Measurements from ENCODE around the gene PSMA5. TPM values are rescaled to one million over a fixed set of nuclear protein-coding genes. Genes with fewer than 3 reads are reported as not detected.

The PSMA5 gene
- total RNA-seq, 1 experiment from 2014 or later = 133 TPM

DNA sequence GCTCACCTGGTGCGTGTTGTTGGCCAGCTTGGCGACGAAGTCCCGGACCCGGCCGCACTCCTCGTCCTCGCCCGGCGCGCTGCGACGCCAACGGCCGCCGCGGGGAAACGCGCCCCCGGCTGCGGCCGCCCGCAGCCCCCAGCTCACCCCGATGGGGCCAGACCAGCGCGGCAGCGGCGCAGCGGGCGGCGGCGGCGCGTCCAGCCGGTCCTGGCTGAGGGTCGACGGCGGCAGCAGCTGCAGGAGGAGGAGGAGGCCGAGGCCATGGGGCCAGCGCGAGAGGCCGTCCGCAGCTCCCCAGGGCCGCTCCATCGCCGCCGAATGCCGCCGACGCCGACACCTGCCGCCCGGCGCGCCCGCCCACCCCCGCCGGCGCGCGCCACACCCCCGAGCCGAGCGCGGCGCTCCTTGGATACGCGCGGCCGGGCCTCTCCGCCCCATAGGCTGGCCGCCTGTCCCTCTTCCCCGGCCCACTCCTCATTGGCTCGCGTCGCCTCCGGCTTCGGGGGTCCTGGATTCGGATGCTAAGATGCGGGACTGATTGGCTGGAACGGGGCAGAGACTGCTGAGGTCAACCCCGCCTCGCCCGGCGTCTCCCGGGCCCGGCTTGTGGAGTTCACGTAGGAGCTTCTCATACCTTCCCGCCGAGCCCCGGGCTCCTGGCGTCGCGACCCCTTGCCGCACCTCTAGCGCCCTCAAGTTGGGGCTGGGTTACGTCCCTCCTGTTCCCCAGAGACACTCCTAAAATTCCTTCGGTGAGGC is 28.5 kb downstream of the PSMA5 start, which contains the start of gene SORT1:
TSS of gene SORT1 (minus strand) at position 338 of the 762 bp plus-strand sequence. CDS start at position 312, 26 bp downstream.
- no CpG with 5 or more reads among the region's 98 CpGs for WGBS (ENCODE audit: extremely low coverage, insufficient read length, low lambda C conversion rate)
- H2BK12ac ChIP-seq (ENCODE audit: insufficient read length, low read depth, low read length) = no peak within 1 kb of the TSS
- H3K56ac ChIP-seq (ENCODE audit: insufficient read length, low read depth, low read length) = no peak within 1 kb of the TSS
- no peak within 1 kb of the TSS for H3T11ph ChIP-seq (ENCODE audit: low read length)
- H4K8ac ChIP-seq (replicated peaks; ENCODE audit: insufficient read length, low read depth, low read length) = no peak within 1 kb of the TSS
- no peaks in the 10 kb centered on the region for H3K27me3 Mint-ChIP-seq (ENCODE audit: low read depth)
- DNase-seq = peak; percentile 99
- peak within 1 kb of the TSS; percentile 54 for H3K27ac ChIP-seq (ENCODE audit: insufficient read length, low read depth, low read length)
- H3K4me1 ChIP-seq (ENCODE audit: insufficient read depth, low read length) = peaks cover 2% of the 10 kb centered on the region; the same call in 1 of the 2 replicates
- H2BK15ac ChIP-seq (ENCODE audit: low read depth, low read length) = no peak within 1 kb of the TSS
- H4K5ac ChIP-seq (ENCODE audit: insufficient read length, low read depth, low read length) = no peak within 1 kb of the TSS
- no peak within 1 kb of the TSS for H2AK5ac ChIP-seq (ENCODE audit: insufficient read length, low read length)
- H3K23ac ChIP-seq (ENCODE audit: insufficient read length, low read depth, low read length) = no peak within 1 kb of the TSS
- peaks cover 9% of the 10 kb centered on the region for H3K79me1 ChIP-seq (ENCODE audit: insufficient read depth, low read depth, low read length, poor library complexity, severe bottlenecking)
- peak within 1 kb of the TSS; percentile 75 for H3K9ac ChIP-seq (ENCODE audit: extremely low read depth, insufficient read length, low read length)
- no peak within 1 kb of the TSS for H2BK120ac ChIP-seq (ENCODE audit: low read depth, low read length, poor library complexity, severe bottlenecking)
- H3K14ac ChIP-seq (ENCODE audit: insufficient read depth, low read length) = peak within 1 kb of the TSS; percentile 62
- peak within 1 kb of the TSS; percentile 92 to 97 for H3K4me3 Mint-ChIP-seq
- H3K79me2 ChIP-seq (ENCODE audit: insufficient read depth, low read length) = peaks cover 5% of the 10 kb centered on the region; the same call in 1 of the 2 replicates
- H3K4ac ChIP-seq (ENCODE audit: low read depth, low read length) = no peak within 1 kb of the TSS
- no peak within 1 kb of the TSS for H4K91ac ChIP-seq (ENCODE audit: insufficient read length, low read depth, low read length)
- H3K9me3 Mint-ChIP-seq = no peaks in the 10 kb centered on the region
- peaks cover 17% of the 10 kb centered on the region for H3K23me2 ChIP-seq (ENCODE audit: insufficient read length, low read depth, low read length, poor library complexity, severe bottlenecking)
- no peak within 1 kb of the TSS for H2BK5ac ChIP-seq (ENCODE audit: insufficient read length, low read length)
- H3K27ac Mint-ChIP-seq = peak within 1 kb of the TSS; percentile 94 to 97 (median 95)
- H4K20me1 ChIP-seq (ENCODE audit: control insufficient read depth, insufficient read depth, insufficient read length) = no peaks in the 10 kb centered on the region
- H2AFZ ChIP-seq (ENCODE audit: low read length) = peak within 1 kb of the TSS; percentile 1
- no peak within 1 kb of the TSS for H2BK20ac ChIP-seq (ENCODE audit: low read depth, low read length, poor library complexity, severe bottlenecking)
- no peaks in the 10 kb centered on the region for H3K27me3 ChIP-seq (ENCODE audit: insufficient read depth, low read length)
- TF ChIP-seq, protein P1, sequence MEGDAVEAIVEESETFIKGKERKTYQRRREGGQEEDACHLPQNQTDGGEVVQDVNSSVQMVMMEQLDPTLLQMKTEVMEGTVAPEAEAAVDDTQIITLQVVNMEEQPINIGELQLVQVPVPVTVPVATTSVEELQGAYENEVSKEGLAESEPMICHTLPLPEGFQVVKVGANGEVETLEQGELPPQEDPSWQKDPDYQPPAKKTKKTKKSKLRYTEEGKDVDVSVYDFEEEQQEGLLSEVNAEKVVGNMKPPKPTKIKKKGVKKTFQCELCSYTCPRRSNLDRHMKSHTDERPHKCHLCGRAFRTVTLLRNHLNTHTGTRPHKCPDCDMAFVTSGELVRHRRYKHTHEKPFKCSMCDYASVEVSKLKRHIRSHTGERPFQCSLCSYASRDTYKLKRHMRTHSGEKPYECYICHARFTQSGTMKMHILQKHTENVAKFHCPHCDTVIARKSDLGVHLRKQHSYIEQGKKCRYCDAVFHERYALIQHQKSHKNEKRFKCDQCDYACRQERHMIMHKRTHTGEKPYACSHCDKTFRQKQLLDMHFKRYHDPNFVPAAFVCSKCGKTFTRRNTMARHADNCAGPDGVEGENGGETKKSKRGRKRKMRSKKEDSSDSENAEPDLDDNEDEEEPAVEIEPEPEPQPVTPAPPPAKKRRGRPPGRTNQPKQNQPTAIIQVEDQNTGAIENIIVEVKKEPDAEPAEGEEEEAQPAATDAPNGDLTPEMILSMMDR (conservative IDR thresholded peaks at IDR 0.05) = peak; percentile 42; the same call in 2 of the 3 replicates
- peak within 1 kb of the TSS; percentile 96 for H3K4me2 ChIP-seq (ENCODE audit: insufficient read depth, insufficient read length, low read length)
- peak within 1 kb of the TSS; percentile 21 for H3K18ac ChIP-seq (ENCODE audit: insufficient read length, low read depth, low read length)
- peaks cover 20 to 31% of the 10 kb centered on the region in 2 experiments for H3K4me1 Mint-ChIP-seq
- peaks cover 0 to 7% (median 5%) of the 10 kb centered on the region in 3 experiments; a peak in 3 of 7 replicates for H3K36me3 Mint-ChIP-seq (ENCODE audit: insufficient read depth in 1 of 3, low read depth in 3 of 3)
- no peaks in the 10 kb centered on the region for H3K9me3 ChIP-seq (ENCODE audit: control insufficient read depth, low read depth, low read length)
